ENCODE results near the gene MYBPHL.

MYBPHL gene

DNA sequence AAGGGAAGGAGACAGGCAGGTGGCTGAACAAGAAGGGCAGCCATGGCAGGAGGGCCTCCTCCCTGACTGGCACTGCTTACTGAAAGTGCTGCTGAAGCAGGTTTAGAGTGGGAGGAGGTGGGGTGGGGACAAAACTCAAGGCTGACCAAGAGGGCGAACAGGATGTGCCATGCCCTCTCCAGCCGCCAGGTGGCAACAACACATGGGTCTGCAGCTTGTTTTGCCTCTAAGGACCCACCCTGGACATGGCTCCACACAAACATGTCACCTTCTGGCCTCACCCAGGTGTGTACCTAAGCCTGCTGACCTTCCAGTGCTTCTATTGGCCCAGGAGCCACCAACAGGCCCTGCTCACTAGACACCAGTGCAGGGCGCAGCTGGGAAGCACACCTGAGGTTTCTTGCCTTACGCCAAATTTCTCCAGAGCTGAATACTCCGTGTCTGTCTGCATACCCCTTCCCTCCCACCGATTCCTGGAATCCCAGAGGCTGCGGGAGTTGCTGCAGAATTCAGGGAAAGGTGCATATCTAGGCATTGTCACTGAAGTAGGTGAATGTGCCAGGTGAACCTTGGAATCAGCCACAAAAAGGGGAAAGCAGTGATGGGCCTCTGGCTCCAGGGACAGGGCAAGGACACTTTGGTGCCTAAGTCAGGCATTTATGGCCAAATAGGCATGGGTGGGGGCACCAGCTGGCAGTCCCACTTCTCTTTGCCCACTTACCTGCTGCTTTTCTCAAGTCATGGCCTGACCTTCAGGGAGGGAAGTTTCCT lies 29.2 kb downstream of the MYBPHL start:
- peak; percentile 50 for DNase-seq

GRCh38 chr1:109275706-109276345 lies 31.0 kb downstream of the MYBPHL start:
- no peak for DNase-seq

DNA sequence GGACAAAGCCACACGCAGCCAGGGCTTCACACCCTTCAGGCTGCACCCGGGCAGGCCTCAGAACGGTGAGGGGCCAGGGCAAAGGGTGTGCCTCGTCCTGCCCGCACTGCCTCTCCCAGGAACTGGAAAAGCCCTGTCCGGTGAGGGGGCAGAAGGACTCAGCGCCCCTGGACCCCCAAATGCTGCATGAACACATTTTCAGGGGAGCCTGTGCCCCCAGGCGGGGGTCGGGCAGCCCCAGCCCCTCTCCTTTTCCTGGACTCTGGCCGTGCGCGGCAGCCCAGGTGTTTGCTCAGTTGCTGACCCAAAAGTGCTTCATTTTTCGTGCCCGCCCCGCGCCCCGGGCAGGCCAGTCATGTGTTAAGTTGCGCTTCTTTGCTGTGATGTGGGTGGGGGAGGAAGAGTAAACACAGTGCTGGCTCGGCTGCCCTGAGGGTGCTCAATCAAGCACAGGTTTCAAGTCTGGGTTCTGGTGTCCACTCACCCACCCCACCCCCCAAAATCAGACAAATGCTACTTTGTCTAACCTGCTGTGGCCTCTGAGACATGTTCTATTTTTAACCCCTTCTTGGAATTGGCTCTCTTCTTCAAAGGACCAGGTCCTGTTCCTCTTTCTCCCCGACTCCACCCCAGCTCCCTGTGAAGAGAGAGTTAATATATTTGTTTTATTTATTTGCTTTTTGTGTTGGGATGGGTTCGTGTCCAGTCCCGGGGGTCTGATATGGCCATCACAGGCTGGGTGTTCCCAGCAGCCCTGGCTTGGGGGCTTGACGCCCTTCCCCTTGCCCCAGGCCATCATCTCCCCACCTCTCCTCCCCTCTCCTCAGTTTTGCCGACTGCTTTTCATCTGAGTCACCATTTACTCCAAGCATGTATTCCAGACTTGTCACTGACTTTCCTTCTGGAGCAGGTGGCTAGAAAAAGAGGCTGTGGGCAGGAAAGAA lies 32.0 kb downstream of the MYBPHL start:
- DNase-seq, result no peak

DNA sequence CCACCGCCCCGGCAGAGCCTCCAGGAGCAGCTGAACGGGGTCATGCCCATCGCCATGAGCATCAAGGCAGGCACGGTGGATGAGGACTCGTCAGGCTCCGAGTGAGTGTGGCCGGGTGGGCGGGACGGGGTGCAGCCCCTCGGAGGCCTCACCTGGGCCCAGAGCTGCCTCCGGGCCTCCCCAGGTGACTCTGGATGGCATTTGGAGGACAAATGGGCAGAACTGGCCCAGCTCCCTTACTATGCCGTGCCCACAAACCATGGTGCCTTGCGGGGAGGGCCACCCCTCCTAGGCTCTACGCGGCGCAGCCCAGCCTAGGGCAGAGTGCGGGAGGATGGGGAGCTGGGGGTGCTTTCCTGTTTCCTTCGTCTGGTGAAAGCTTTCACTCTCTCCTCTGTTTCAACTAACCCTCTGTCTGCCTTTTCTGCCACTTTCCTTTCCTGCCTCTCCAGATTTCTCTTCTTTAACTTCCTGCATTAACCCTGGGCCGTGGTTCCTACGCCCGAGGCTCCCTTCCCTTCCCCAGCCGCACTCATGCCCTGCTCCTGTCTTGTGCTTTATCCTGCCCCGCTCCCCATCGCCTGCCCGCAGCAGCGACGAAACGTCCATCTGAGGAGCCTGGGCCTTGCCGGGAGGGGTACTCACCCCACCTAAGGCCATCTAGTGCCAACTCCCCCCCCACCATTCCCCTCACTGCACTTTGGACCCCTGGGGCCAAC lies 33.1 kb downstream of the MYBPHL start:
- no peak for DNase-seq

DNA sequence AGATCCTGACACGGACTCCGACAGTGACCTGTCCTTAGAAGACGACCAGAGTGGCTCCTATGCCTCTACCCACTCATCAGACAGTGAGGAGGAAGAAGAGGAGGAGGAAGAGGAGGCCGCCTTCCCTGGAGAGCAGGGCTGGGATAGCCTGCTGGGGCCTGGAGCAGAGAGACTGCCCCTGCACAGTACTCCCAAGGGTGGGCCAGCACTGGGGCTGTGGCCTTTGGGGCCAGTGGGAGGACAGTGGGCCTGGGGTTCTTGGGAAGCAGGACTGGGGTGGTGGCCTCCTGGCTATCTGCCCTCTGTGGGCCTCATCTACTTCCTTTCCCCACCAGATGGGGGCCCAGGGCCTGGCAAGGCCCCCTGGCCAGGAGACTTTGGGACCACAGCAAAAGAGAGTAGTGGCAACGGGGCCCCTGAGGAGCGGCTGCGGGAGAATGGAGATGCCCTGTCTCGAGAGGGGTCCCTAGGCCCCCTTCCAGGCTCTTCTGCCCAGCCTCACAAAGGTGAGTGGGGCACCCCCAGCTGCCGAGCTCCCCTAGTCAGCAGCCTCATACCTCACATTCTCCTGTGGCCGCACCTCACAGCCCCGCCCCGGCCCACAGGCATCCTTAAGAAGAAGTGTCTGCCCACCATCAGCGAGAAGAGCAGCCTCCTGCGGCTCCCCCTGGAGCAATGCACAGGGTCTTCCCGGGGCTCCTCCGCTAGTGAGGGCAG lies 33.8 kb downstream of the MYBPHL start:
- no peak for DNase-seq

DNA sequence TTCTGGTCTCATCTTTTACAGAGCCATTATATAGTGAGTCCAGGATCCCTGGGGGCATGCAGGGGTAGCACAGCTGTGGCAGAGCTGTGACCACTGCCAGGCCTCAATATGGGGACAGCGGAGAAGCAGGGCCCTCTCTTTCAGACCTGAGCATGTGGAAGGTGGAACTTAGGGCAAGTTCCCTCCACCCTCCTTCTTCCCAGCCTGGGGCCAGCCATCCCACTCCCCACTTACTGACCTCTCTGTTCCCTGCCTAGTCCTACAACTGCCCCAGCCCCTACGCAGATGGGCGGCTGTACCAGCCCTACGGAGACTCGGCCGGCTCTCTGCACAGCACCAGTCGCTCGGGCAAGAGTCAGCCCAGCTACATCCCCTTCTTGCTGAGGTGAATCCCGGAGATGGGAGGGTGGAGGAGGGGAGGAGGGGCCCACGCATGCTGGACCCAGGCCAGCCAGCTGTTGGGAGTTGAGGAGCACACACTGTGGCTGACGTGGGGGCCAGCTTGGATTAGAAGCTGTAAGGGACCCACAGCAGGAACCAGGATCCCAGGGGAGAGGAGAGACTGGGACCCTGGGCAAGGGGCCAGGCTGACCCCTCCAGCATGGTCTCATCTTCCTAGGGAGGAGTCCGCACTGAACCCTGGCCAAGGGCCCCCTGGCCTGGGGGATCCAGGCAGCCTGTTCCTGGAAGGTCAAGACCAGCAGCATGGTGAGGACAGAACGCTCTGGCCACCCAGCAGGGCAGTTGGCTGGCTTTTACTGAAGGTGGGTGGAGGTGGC lies 34.6 kb downstream of the MYBPHL start:
- DNase-seq, result no peak

DNA sequence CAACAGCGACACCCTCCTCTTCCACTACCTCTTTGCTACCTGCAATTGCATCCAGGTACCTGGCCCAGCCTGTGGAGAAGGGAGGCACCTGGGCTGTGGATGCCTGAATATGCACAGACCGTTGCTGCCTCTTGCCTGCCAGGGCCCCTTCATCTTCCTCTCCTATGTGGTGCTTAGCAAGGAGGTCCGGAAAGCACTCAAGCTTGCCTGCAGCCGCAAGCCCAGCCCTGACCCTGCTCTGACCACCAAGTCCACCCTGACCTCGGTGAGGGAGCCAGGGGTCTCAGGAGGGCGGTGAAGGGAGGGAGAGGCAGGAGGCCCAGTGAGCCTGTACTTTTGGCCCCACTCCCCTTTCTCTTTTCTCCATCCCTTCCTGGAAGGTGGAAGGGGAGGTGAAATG lies 35.4 kb downstream of the MYBPHL start:
- no peak for DNase-seq

GRCh38 chr1:109270623-109271317 lies 36.0 kb downstream of the MYBPHL start:
- no peak for DNase-seq

- no peak for DNase-seq
Observed at GRCh38 chr1:109269981-109270622, 36.7 kb downstream of the MYBPHL start.

- no peak for DNase-seq
Observed at GRCh38 chr1:109269212-109269980, 37.4 kb downstream of the MYBPHL start.

GRCh38 chr1:109268431-109269211 lies 38.2 kb downstream of the MYBPHL start:
- no peak for DNase-seq

GRCh38 chr1:109267743-109268300 lies 39.0 kb downstream of the MYBPHL start:
- no peak for DNase-seq

GRCh38 chr1:109266965-109267364 lies 39.8 kb downstream of the MYBPHL start:
- no peak for DNase-seq

DNA sequence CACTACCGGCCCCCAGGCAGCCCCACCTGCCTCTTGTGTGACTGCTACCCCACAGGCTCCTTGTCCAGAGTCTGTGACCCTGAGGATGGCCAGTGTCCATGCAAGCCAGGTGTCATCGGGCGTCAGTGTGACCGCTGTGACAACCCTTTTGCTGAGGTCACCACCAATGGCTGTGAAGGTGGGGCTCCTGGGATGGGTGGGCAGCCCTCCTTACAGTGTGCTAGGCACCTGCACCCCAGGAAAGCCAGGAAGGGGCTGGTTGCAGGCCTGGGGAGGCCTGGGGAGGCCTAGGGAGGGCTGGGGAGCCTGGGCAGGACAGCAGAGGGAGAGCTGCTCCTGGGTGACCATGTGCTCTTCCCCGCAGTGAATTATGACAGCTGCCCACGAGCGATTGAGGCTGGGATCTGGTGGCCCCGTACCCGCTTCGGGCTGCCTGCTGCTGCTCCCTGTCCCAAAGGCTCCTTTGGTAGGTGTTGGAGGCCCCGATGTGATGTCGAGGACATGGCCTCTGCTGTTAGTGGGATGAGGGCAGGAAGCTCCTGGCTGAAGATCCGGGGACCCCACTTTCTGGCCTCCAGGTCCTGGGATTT lies 41.0 kb downstream of the MYBPHL start:
- no peak for DNase-seq

GRCh38 chr1:109265016-109265415 lies 41.8 kb downstream of the MYBPHL start:
- DNase-seq, result no peak

- DNase-seq, result no peak
Observed at GRCh38 chr1:109264379-109264755, 42.4 kb downstream of the MYBPHL start.

- peak; percentile 93 for DNase-seq
Observed at GRCh38 chr1:109263597-109264378, 43.0 kb downstream of the MYBPHL start.
